Mammary epithelial cell (primary cell): Measurements from ENCODE around the gene OR10A3.

Experiments
- CTCF ChIP-seq, 2 donors: IDR thresholded peaks in 1 of 2; conservative IDR thresholded peaks in 1 of 2; 2 replicates each; pipeline ENCODE4 v1.5.1; 2011 to 2012; ENCODE audit warnings: inconsistent platforms in 2 of 2, low read length in 2 of 2, mild to moderate bottlenecking in 2 of 2, control low read depth in 1 of 2, low read depth in 1 of 2; ENCODE audit not compliant: insufficient read depth in 1 of 2; ENCODE audit errors: extremely low read depth in 1 of 2
- EZH2 ChIP-seq: IDR thresholded peaks from 2 replicates; pipeline ENCODE4 v1.6.1; 2012; ENCODE audit warnings: low read length, inconsistent platforms, borderline replicate concordance

GRCh38 chr11:7905961-7906429, 35.5 kb downstream of the OR10A3 start:
- TF ChIP-seq CTCF (conservative IDR thresholded peaks at IDR 0.05 in 1 of 2, IDR thresholded peaks at IDR 0.05 in 1 of 2; ENCODE audit: extremely low read depth in 1 of 2, insufficient read depth in 1 of 2, low read depth in 1 of 2, low read length in 2 of 2) (no peak), EZH2 (no peak)
